HG03175 (cell line): ENCODE measurements around the gene C5AR1.
"Not testable (repeated sequence)": the region's sequence is repeated elsewhere in the genome, so short reads cannot be mapped to it uniquely, and the experiment has no call there.

Experiments used
- ATAC-seq: cut with Tn5 transposase; IDR thresholded peaks from one replicate; pipeline ENCODE4 v1.9.1; 2021; ENCODE audit warnings: mild to moderate bottlenecking, moderate library complexity; ENCODE audit not compliant: unreplicated experiment

Gene C5AR1

GRCh38 chr19:47358936-47359335, 49.3 kb downstream of the C5AR1 start:
- ATAC-seq = no peak

DNA sequence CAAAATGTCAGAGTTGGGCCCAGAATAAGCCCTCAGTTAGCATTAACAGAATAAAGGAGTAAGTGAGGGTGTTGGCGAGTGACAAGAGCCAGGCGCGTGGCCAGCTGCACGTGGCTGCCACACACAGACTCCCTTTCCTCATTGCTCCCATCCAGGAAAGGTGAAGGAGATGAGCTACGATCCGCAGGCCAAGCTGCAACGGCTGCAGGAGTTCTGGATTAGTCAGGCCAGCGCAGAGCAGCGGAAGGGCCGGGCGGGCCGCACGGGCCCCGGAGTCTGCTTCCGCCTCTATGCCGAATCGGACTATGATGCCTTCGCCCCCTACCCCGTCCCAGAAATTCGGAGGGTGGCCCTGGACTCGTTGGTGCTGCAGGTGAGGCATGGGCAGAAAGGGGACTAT, 52.7 kb downstream of the C5AR1 start:
- ATAC-seq = no peak

DNA sequence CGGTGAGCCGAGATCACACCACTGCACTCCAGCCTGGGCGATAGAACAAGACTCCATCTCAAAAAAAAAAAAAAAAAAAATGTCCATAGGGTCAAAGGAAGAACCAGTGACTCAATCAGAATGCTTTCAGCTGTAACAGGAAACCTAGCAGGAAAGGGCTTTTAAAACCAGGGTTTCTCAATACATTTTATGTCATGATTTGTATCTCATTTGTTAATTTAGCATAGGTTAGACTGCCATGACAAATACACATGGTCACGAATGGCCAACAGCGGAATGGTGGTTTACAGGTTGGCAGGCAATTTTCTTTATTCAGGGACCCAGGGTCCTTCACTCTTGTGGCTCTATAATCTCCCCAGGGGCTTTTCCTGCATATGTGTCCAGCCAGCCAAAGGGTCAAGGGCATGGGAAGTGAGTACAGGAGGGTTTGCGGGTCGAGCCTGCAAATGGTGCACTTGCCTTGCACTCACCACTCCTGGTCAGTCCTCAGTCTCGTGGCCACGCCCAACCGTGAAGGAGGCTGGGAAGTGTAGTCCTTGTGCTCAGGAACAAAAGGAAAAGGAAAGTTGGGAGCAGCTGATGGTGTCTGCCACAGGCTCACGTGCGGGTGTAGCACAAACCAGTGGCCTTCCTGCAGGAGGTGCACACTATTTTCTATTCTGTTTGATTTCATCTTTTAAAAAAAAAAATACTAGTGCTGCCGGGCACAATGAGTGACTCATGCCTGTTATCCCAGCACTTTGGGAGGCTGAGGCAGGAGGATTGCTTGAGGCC, 54.3 kb downstream of the C5AR1 start:
- no peak for ATAC-seq

DNA sequence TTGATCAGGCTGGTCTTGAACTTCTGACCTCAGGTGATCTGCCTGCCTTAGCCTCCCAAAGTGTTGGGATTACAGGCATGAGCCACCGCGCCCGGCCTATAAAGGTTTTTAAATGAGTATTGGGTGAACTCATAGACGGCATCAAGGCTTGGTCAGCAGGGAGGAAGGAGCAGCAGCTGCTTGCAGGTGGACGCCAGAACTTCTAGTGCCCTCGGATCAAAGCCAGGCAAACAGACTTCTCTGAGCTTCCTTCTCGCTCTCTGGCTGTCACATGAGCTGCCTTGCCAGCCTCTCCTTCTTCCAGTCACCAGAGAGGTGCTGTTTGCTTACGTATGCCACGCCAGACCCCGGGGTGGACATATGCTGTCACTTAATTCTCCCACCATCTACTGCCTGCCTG, 55.8 kb downstream of the C5AR1 start:
- not testable (repeated sequence) for ATAC-seq

DNA sequence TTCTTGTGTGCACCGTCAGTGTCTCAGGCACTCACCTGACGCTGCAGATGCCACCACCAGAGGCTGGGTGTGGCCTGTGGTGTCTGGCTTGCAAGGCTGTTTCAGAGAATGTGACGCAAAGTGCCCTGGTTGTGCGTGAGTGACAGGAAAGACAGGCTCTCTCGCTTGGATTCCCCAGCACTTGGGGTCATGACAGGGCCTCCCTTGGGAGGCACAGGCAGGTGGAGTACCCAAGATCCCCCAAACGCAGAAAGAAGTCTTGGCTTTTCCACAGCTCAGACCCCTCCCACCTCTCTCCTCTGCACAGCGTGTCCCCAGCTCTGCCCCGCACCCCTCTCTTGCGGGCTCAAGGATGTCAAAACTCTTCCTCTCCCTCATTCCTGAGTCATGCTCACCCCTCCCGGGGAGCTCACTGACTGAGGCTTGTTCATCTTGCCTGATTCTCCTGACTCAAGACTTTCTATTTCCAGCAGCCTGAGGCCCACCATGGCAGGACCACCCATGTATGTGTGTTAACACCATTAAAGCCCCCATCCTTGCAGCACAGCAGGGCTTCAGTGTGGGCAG, 60.5 kb downstream of the C5AR1 start:
- ATAC-seq = no peak

DNA sequence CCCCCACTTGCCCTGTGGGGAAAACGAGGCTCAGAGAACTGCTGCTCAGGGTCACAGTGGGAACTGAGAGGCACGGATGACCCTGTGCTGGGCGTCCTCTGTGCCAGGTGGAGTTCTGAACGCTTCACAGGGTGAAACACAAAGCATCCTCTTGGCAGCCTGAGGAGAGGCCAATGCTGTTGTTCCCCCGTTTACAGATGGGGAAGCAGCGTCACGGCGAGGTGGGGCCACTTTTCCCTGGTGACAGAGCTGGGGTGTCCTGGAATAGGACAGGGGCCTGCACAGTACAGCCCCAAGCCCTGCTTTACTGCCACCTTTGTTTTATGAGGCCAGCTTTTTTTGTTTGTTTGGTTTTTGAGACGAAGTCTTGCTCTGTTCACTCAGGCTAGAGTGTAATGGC, 61.6 kb downstream of the C5AR1 start:
- ATAC-seq = no peak
